Forelimb muscle (tissue), 1 donor: ENCODE data around the gene ADGRL1. TPM values are rescaled to one million over a fixed set of nuclear protein-coding genes. Genes with fewer than 3 reads are reported as not detected.
"Not testable (repeated sequence)": the region's sequence is repeated elsewhere in the genome, so short reads cannot be mapped to it uniquely, and the experiment has no call there.

Experiments used
- DNase-seq: peaks from one replicate; pipeline ENCODE4 v3.0.0-alpha.2; 2013; ENCODE audit warnings: low read depth
- polyA plus RNA-seq: library from polyadenylated mRNA; unstranded; fragments of 120-200 nt; gene quantifications from one replicate; pipeline ENCODE4 v1.2.1, GENCODE V29; 2013; ENCODE audit not compliant: insufficient read length

Gene ADGRL1
- polyA plus RNA-seq, 1 donor = 14.6 TPM

DNA sequence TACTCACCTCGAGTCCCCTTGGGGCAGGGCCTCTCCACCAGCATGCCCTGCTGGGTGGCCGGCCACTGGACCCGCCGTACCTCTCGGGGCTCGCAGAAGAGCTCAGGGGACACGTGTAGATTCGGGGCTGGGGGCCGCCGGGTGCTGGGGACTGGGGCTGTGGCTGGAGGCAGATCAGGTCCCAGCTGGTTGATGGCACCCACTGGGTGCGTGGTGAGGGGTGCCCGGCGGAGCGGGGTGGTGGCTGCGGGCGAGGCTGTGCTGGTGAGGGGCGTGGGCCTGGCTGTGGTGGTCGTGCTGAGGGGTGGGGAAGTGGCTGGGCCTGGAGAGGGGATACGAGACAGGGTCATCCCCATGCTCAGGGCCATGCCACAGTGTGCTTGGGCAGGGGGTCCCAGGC, 44.7 kb downstream of the ADGRL1 start:
- no peak for DNase-seq

DNA sequence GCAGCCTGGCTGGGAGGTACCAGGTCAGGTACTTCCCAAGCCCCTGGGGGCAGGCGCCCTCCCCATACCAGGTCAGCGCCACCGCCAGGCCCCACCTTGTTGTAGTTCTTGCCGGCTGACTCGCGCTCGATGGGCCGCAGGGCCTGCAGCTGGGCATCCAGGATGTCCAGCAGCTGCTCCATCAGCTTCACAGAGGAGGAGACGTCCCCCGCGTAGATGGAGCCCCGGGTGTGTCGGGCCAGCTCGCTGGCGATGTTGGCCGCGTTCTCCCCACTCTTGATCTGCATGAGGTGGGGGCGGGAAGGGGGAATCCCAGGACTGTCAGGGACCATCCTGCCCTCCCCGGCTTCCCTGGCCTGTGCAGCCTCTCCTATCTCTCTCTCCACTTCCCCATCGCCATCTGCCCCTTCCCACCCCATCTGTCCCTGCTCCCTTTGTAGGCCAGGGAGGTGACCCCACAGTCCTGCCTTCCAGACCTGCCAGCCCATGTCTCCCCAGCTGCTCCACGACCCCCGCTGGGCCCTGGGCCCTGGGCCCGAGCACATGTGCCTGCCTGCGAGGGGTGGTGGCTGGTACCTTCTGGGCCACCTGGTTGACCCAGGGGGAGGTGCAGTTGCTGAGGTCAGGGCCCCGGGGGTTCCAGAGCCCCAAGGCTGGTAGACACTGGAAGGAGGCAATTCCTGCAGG, 45.8 kb downstream of the ADGRL1 start:
- DNase-seq = no peak

DNA sequence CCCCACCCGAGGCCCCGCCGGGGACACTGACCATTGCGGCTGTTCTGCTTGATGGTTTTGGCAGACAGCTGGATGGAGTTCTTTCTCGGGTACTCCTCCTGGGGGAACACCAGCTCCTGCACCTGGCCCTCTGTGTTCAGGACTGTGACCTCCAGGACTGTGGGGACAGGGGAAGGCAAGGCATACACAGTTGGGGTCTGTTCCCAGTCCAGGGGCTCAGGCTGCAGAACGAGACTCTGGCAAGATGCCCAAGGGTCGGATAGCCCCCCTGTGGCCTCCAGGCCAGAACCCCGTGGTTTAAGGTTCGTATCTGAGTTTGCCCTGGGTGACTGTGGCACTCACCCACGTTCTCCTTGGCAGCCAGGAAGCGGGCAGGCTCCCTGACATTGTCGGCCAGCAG, 46.9 kb downstream of the ADGRL1 start:
- DNase-seq = no peak

- DNase-seq = no peak
Measured at GRCh38 chr19:14158276-14159023, 47.5 kb downstream of the ADGRL1 start.

DNA sequence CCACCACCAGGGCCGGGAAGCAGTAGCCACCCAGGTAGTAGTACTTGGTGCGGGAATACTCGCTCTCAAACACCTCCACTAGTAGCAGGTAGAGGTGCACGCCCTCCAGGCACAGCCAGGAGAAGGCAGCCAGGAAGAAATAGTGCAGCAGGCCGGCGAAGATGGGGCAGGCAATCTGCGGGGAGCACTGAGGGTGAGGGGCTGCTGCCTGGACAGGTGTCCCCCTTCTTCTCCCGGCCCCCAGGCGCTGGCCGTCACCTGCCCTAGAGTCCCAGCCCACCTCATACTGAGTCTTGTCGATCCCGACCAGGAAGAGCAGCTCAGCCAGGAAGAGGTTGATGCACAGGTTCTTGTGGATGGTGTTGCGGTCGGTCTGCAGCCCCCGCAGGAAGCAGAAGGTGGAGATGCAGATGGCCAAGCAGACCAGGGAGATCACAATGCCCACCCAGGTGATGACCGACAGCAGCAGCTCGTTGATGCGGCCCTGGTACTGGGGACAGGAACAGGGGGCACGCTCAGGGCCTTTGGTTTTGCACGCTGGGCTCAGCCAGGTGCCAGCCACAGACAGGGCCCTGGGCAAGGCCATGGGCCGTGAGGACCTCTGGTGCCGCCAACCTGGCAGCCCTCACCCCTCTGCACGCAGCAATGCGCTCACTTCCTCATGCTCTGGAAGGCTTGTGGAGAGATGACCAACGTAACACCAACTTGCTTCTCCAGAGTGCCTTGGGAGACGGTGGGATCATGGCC, 48.8 kb downstream of the ADGRL1 start:
- no peak for DNase-seq

GRCh38 chr19:14156122-14156521, 49.8 kb downstream of the ADGRL1 start:
- DNase-seq = no peak

DNA sequence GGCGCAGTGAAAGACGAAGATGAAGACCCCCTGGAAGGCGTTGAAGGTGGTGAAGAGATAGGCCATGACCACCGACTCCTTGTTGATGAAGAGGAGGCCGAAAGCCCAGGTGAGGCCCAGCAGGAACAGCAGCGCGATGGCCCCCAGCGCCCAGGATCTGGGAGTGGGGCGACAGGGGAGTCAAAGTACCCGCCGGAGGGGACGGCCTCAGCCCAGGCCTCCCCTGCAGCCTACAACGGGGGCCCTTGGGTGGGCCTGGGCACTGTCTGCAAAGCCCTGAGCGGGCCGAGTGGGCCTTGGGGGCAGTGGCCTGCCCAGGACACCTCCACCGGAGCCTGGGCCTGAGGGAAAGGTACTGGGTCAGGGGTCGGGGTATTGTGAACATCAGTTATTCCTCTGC, 50.6 kb downstream of the ADGRL1 start:
- no peak for DNase-seq

DNA sequence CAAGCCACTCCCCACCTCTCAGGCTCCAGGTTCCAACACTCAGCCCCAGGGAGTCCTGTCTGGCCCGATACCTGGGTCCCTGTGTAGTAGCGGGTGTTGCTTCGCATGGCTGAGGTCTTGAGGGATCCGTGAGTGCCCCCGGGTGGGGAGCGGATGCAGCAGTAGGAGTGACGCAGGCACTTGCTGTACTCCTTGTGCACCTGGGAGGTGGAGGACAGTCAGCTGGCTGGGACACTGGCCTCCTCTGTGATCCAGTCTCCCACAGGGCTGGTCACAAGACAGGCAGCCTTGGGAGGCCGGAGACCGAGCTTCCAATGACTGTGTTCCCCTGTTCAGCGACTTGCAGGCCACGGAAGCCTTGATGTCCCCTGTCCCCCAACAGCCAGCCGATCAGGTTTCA, 53.3 kb downstream of the ADGRL1 start:
- DNase-seq = no peak

GRCh38 chr19:14150770-14151661, 55.0 kb downstream of the ADGRL1 start:
- no peak for DNase-seq

DNA sequence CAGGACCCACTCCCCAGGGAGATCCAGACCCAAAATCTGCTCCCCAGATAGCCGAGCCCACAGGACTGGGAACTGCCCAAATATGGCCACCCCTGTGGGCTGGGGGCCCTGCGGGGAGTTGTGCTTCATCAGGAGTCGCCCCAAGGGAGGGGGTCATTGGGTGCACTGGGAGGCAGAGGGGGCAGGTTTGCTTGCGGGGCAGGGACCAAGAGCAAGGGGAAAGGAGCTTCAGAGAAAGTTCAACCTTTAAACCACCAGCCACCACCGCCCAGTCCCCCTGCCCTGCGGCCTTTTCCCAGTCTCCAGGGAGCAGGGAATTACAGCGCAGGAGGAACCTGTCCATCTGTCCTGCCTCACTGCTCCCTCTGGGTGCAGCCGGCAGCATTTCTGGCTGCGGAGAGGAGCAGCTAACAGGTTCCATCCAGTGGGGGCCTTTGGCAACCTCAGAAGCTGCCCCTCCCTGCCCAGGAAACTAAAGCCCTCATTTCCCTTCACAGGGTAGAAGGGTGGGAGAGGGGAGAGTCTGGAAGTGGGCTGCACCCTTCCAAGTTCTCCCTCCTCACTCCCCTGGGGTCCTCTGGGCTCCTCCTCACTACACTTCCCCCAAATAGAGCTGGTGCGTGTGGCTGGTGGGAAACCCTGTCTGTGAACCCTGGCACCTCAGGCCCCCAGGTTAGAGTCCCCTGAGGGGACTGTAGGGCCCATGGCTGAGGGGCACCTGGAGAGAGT, 55.8 kb downstream of the ADGRL1 start:
- DNase-seq = no peak

GRCh38 chr19:14149509-14149994, 56.4 kb downstream of the ADGRL1 start:
- peak; percentile 63 for DNase-seq

- no peak for DNase-seq
Measured at GRCh38 chr19:14148751-14149410, 57.1 kb downstream of the ADGRL1 start.

- peak; percentile 47 for DNase-seq
Measured at GRCh38 chr19:14147797-14148605, 58.0 kb downstream of the ADGRL1 start.

DNA sequence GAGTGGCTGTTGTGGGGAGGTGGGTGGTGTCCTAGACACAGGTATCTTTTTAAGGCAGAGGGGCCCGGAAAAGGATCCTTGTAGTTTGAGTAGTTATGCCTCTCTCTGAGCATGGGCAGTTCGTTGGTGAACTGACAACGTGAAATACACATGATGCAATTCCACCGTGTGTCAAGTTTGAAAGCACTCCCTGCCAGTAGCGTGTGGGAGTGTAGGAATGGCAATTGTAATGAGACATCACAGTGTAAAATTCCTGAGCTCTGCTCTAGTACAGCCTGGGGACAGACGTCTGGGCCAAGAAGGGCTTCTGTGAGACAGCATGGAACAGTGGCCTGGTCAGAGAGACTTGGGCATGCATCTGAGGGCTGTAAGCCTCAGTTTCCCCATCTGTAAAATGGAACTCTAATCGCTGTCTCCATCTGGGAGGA, 59.2 kb downstream of the ADGRL1 start:
- no peak for DNase-seq

DNA sequence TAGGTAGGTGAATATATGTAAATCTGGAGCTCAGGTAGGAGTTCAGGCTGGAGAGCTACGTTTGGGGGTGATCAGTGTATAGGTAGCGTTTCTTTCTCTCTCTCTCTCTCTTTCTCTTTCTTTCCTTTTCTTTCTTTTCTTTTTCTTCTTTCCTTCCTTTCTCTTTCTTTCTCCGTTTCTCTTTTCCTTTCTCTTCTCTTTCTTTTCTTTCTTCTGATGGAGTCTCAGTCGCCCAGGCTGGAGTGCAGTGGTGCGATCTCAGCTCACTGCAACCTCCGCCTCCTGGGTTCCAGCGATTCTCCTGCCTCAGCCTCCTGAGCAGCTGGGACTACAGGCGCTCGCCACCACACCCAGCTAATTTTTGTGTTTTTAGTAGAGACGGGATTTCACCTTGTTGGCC, 59.8 kb downstream of the ADGRL1 start:
- DNase-seq = not testable (repeated sequence)

GRCh38 chr19:14145381-14145780, 60.6 kb downstream of the ADGRL1 start:
- DNase-seq = no peak

DNA sequence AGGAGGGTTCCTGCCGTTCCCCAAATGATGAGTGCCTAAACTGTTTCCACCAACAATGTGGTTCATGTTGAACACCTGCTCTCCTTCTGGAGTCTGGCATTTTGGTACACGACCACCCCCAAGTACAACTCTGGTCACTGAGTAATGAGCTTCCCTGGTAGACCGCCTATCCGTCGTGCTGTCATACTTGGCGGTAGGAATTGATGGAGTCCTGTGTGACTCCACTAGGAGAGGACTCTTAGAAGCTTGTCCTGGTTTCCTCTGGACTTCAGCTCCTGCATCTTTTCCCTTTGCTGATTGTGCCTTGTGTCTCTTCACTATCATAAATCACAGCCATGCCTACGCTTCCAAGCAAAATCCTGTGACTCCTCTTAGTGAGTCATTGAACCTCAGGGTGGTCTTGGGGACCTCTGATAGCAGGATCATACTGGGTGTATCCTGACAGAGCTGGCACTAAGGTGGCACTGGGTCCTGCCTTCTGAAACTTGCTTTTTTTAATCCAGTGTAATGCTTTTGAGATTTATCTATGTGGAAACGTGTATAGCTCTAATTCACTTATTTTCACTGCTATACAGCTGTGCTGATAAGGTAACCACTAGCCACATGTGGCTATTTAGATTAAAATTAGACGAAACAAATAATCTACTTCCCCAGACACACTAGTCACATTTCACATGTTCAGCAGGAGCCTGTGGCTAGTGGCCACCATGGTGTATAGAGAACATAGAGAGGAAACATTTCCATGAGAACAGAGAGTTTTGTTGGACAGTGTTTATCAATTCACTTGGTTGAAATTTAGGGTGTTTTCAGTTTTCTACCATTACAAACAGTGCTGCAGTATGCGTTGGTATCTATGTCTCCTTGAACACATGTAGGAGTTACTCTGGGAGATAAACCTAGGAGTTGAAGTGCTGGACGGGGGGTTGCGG, 63.4 kb downstream of the ADGRL1 start:
- DNase-seq = no peak

- no peak for DNase-seq
Measured at GRCh38 chr19:14141041-14141440, 64.9 kb downstream of the ADGRL1 start.
